ENCODE results near the gene FYN. TPM values are rescaled to one million over a fixed set of nuclear protein-coding genes. Genes with fewer than 3 reads are reported as not detected.
A peak's percentile ranks its signal among the peaks of the same experiment; 100 is the strongest.

FYN gene
- total RNA-seq, 4 donors from 2014 or later = 55.3 to 249 (median 74.3) TPM

DNA sequence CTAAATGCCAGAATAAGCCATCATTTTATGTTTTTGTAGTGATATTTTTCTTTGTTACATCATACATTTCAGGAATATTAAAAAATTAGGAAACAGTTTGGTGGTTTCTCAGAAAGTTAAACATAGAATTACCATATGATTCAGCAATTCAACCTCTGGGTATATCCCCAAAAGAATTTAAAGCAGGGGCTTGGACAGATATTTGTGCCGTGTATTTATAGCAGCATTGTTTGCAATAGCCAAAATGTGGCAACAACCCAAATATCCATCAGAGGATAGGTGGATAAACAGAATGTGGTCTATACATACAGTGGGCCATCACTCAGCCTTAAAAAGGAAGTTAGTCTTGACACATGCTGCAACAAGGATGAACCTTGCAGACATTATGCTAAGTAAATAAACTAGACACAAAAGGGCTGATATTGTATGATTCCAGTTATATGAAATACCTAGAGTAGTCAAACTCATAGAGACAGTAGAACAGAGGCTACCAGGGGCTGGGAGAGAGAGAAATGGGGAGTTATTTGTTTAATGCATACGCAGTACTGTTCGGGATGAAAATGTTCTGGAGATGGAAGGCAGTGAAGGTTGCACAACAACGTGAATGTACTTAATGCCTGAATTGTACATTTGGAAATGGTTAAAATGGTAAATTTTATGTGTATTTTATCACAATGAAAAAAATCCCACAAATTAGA lies 248.7 kb downstream of the FYN start:
- H3K4me3 ChIP-seq = no peak overlapping the region
- no peaks in the 10 kb centered on the region for H3K27me3 ChIP-seq
- peak overlapping the region in 1 of 4 donors; percentile 71 for H3K27ac ChIP-seq
- peaks cover 0 to 9% (median 2%) of the 10 kb centered on the region in 4 donors for H3K4me1 ChIP-seq
- no peak for DNase-seq
- TF ChIP-seq, protein P1, sequence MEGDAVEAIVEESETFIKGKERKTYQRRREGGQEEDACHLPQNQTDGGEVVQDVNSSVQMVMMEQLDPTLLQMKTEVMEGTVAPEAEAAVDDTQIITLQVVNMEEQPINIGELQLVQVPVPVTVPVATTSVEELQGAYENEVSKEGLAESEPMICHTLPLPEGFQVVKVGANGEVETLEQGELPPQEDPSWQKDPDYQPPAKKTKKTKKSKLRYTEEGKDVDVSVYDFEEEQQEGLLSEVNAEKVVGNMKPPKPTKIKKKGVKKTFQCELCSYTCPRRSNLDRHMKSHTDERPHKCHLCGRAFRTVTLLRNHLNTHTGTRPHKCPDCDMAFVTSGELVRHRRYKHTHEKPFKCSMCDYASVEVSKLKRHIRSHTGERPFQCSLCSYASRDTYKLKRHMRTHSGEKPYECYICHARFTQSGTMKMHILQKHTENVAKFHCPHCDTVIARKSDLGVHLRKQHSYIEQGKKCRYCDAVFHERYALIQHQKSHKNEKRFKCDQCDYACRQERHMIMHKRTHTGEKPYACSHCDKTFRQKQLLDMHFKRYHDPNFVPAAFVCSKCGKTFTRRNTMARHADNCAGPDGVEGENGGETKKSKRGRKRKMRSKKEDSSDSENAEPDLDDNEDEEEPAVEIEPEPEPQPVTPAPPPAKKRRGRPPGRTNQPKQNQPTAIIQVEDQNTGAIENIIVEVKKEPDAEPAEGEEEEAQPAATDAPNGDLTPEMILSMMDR (IDR thresholded peaks at IDR 0.05) = no peak
- no peak for TF ChIP-seq POLR2A (IDR thresholded peaks at IDR 0.05)
- H3K36me3 ChIP-seq = no peaks in the 10 kb centered on the region
- H3K9me3 ChIP-seq = no peaks in the 10 kb centered on the region

DNA sequence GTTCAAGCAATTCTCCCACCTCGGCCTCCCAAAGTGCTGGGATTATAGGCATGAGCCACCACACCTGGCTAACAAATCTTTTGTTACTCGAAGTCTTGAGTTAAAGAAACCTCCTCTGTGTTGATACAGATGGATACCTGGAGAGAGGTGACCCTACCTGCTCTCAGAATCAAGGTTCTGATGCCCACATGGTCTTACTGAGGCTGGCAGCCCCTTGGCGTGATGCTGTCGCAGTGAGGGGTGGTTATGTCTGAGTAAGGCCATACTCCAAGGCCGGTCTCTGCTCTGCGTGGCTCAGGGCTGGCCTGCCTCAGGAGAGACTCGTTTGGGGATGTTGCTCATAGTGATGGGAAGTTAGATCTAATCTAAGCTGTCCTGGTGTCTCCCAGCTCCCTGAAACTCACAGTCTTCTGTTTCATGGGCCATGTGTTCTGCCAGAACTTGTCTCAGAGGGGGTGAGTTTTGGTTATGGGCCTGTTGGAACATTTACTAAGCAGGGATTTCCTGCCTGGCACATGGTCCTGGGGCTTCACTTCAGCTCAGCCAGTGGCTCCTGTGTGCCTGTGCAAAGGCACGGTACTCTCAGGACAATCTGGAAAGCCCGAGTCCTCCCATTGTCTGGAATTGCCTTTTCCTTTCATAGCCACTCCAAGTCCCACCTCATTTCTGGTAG lies 250.1 kb downstream of the FYN start:
- H3K9me3 ChIP-seq = no peaks in the 10 kb centered on the region
- DNase-seq = peak in 1 of 3 donors; percentile 38
- H3K27ac ChIP-seq = no peak overlapping the region
- TF ChIP-seq POLR2A (IDR thresholded peaks at IDR 0.05) = no peak
- TF ChIP-seq, protein P1 (IDR thresholded peaks at IDR 0.05) = no peak
- no peak overlapping the region for H3K4me3 ChIP-seq
- peaks cover 0 to 9% (median 2%) of the 10 kb centered on the region in 4 donors for H3K4me1 ChIP-seq
- no peaks in the 10 kb centered on the region for H3K36me3 ChIP-seq
- no peaks in the 10 kb centered on the region for H3K27me3 ChIP-seq

DNA sequence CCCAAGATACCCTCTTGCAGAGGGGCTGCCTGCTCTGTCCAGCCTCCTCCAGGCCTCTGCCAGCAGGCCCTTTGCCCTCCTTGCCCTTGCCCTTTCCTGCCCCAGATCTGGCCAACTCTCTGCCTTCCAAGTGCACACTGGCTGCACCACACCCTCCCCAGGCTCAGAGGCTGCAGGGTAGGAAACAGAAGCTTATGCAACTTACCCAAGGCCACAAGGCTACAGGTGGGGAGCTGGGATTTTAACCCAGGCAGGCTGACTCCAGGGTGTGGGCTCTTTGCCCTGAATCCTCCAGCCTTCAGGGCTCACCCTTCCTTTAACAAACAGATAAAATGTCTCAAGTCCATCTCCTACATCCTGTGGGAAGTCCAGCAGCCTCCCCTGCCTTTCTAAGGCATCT lies 253.1 kb downstream of the FYN start:
- H3K27ac ChIP-seq = peak overlapping the region in 1 of 4 donors; percentile 5
- TF ChIP-seq, protein P1 (IDR thresholded peaks at IDR 0.05) = no peak
- no peak for TF ChIP-seq POLR2A (IDR thresholded peaks at IDR 0.05)
- DNase-seq = peak in 1 of 3 donors; percentile 50

DNA sequence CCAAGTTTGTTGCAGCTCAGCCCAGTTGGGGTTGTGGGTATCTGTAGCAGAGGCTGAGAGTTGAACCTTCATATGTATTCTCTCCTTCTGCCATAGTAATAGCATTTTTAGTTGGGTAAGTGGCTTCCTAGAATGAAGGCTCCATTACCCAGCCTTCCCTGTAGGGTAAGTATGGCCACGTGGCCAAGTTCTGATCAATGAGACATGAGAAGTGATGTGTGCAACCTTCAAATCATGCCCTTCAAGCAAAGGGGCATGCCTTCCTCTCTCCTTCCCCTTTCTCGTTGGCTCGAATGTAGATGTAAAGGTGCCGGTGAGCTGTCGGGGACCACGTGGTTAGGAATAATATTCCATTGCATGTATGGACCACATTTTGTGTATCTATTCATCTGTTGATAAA lies 254.8 kb downstream of the FYN start:
- H3K36me3 ChIP-seq = no peaks in the 10 kb centered on the region
- no peak overlapping the region for H3K27ac ChIP-seq
- no peak overlapping the region for H3K4me3 ChIP-seq
- H3K9me3 ChIP-seq = no peaks in the 10 kb centered on the region
- no peak for DNase-seq
- peaks cover 0 to 18% (median 2%) of the 10 kb centered on the region in 4 donors for H3K4me1 ChIP-seq
- no peaks in the 10 kb centered on the region for H3K27me3 ChIP-seq
- TF ChIP-seq, protein P1 (IDR thresholded peaks at IDR 0.05) = no peak
- TF ChIP-seq POLR2A (IDR thresholded peaks at IDR 0.05) = no peak

More for the DNA sequence above, 253.1 kb downstream of the FYN start:
- Histone ChIP-seq H3K27me3 (no peaks in the 10 kb centered on the region), H3K4me1 (peaks cover 0 to 18% (median 2%) of the 10 kb centered on the region in 4 donors), H3K36me3 (no peaks in the 10 kb centered on the region), H3K4me3 (no peak overlapping the region), H3K9me3 (no peaks in the 10 kb centered on the region)

DNA sequence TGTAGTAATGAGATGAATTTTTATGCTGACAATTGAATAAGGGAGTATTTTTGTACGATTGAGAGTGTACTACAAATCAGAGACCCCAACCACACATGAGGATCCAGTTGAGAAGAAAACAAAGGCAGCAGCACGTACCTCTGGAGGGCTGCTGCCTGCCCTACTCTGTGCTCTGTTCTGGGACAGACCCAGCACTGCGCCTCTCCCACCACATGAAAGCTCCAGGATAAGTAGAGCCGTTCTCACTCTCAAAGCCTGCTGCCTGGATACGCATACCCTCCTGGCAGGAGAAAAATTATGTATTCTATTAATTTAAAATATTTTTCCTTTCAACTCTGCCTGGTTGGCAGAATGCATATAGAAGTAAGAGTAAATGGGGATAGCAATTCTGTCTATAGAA lies 256.1 kb downstream of the FYN start:
- no peak for DNase-seq
- H3K36me3 ChIP-seq = no peaks in the 10 kb centered on the region
- TF ChIP-seq, protein P1 (IDR thresholded peaks at IDR 0.05) = no peak
- no peak for TF ChIP-seq POLR2A (IDR thresholded peaks at IDR 0.05)

More for the DNA sequence above, 256.1 kb downstream of the FYN start:
- Histone ChIP-seq H3K27me3 (no peaks in the 10 kb centered on the region), H3K4me3 (no peak overlapping the region), H3K4me1 (peaks cover 0 to 18% (median 2%) of the 10 kb centered on the region in 4 donors), H3K9me3 (no peaks in the 10 kb centered on the region), H3K27ac (no peak overlapping the region)
